Adrenal gland (tissue), 12 donors: ENCODE results near the gene IFNAR1. TPM values are rescaled to one million over a fixed set of nuclear protein-coding genes. Genes with fewer than 3 reads are reported as not detected.
A peak's percentile ranks its signal among the peaks of the same experiment; 100 is the strongest.

Experiments
- DNase-seq, 7 donors: peaks; one replicate each; pipeline ENCODE4 v3.0.0-alpha.2; 2019 to 2020
- H3K27ac ChIP-seq, 5 donors: fragments of 200-600 bp; sonication (generic) in 4 of 5; 1 replicate in 3 of 5; 2 replicates in 2 of 5; pipeline versions ENCODE4 v1.5.1 to v1.8.0; 2016 to 2020; ENCODE audit warnings: mild to moderate bottlenecking in 1 of 5
- H3K27me3 ChIP-seq: fragments of 200-600 bp; 2 replicates; pipeline ENCODE4 v1.8.0; 2021
- H3K36me3 ChIP-seq, 2 donors: fragments of 200-600 bp; replicated peaks in 1 of 2; 1 replicate in 1 of 2; 2 replicates in 1 of 2; pipeline versions ENCODE4 v1.5.1 to v1.8.0; 2018 to 2022
- H3K4me1 ChIP-seq, 2 donors: fragments of 200-600 bp; replicated peaks in 1 of 2; 1 replicate in 1 of 2; 2 replicates in 1 of 2; pipeline versions ENCODE4 v1.5.1 to v1.8.0; 2018 to 2021
- H3K4me3 ChIP-seq, 4 donors: fragments of 200-600 bp; sonication (generic) in 3 of 4; one replicate each; pipeline ENCODE4 v1.5.1; 2016 to 2018
- H3K9me3 ChIP-seq, 3 donors: fragments of 200-600 bp; sonication (generic) in 1 of 3; replicated peaks in 1 of 3; 1 replicate in 2 of 3; 2 replicates in 1 of 3; pipeline versions ENCODE4 v1.5.1 to v1.8.0; 2016 to 2021
- POLR2A ChIP-seq, 2 donors: fragments of 450-650 bp; IDR thresholded peaks; one replicate each; pipeline ENCODE4 v1.6.1; 2017; ENCODE audit warnings: antibody characterized with exemption in 2 of 2, mild to moderate bottlenecking in 2 of 2, moderate library complexity in 1 of 2
- WGBS, 4 donors: extraction: QIAGEN DNeasy Blood & Tissue Kit in 2 of 4; methylation state at CpG; one replicate each; pipeline versions ENCODE4 v1.1.5 to v1.1.7; 2013 to 2017; 5-methylcytosine and 5-hydroxymethylcytosine counted together
- intact Hi-C, 2 donors: fragments of 100-400 bp; cut with DNase I; formaldehyde crosslinking; loops; one replicate each; pipeline versions ENCODE4 v1.14.1 to v1.15.0; 2022 to 2023
- polyA plus RNA-seq, 3 donors: library from polyadenylated mRNA; stranded (reverse); fragments of 200-250 nt in 2 of 3; fragments of 350-450 nt in 1 of 3; fragmentation: Illumina TruSeq in 1 of 3; extraction: RNeasy Lipid Tissue Mini Kit (QIAGEN cat#74804) in 1 of 3; gene quantifications; one replicate each; pipeline ENCODE4 v1.2.3, GENCODE V29; 2013 to 2014
- total RNA-seq, 9 donors: library from RNA; depleted of rRNA in 4 of 9; stranded (reverse); fragments of >200 nt in 4 of 9; fragments of 120-200 nt in 1 of 9; fragmentation: NEBNext Ultra II Directional in 1 of 9; extraction: Animal tissue kit (Norgen Biotek cat#: 25700) in 1 of 9; gene quantifications; one replicate each; pipeline versions ENCODE4 v1.1.0 to v1.2.4, GENCODE V29; 2013 to 2023
- TF ChIP-seq, protein P1 (sequence below), 6 experiments: fragments of 450-650 bp in 4 of 6; fragments of 200-600 bp in 2 of 6; sonication (generic) in 1 of 6; IDR thresholded peaks; 1 replicate in 5 of 6; 2 replicates in 1 of 6; pipeline versions ENCODE4 v1.5.1 to v1.8.0; 2016 to 2021; ENCODE audit warnings: antibody characterized with exemption in 6 of 6, mild to moderate bottlenecking in 2 of 6, moderate library complexity in 1 of 6
- donor health status: healthy with polysubstance abuse.
- donor health status: Bipolar disorder and iron deficiency.
- donor health status: DM: yes; HTN: yes; CAD: no.
- donor health status: DM: no; HTN: no; CAD: no.
- donor health status: DM: no; HTN: no; CAD: no.
- donor health status: DM: yes; HTN: yes; CAD: no.

Gene IFNAR1
- total and polyA plus RNA-seq, 12 donors = 7.3 to 71.2 (median 32.8) TPM

DNA sequence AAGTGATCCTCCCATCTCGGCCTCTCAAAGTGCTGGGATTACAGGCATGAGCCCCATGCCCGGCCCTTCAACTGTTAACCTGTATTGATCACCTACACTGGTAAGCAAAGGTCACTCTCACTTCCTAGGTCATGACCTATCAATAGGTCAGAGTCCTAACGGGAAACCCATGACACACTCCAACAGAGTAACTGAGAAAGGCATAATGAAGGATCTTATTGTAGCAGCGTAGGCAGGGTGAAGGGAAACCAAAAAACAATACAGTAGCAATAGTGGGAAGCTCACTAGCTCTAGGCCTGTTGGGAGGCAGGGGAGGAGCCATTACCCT lies 19.5 kb upstream of the IFNAR1 start:
- intact Hi-C loops = no loop called here
- no peak overlapping the region for H3K4me3 ChIP-seq
- peak in 1 of 7 donors; percentile 41 for DNase-seq
- H3K36me3 ChIP-seq = no peaks in the 10 kb centered on the region
- H3K27ac ChIP-seq = no peak overlapping the region
- peaks cover 14 to 23% of the 10 kb centered on the region in 2 donors for H3K4me1 ChIP-seq
- TF ChIP-seq, protein P1, sequence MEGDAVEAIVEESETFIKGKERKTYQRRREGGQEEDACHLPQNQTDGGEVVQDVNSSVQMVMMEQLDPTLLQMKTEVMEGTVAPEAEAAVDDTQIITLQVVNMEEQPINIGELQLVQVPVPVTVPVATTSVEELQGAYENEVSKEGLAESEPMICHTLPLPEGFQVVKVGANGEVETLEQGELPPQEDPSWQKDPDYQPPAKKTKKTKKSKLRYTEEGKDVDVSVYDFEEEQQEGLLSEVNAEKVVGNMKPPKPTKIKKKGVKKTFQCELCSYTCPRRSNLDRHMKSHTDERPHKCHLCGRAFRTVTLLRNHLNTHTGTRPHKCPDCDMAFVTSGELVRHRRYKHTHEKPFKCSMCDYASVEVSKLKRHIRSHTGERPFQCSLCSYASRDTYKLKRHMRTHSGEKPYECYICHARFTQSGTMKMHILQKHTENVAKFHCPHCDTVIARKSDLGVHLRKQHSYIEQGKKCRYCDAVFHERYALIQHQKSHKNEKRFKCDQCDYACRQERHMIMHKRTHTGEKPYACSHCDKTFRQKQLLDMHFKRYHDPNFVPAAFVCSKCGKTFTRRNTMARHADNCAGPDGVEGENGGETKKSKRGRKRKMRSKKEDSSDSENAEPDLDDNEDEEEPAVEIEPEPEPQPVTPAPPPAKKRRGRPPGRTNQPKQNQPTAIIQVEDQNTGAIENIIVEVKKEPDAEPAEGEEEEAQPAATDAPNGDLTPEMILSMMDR (IDR thresholded peaks at IDR 0.05) = no peak
- TF ChIP-seq POLR2A (IDR thresholded peaks at IDR 0.05) = no peak
- WGBS, 4 donors = 90 to 97% (median 94%) methylated on average over 4 of the region's 4 CpGs
- no peaks in the 10 kb centered on the region for H3K9me3 ChIP-seq
- no peaks in the 10 kb centered on the region for H3K27me3 ChIP-seq

DNA sequence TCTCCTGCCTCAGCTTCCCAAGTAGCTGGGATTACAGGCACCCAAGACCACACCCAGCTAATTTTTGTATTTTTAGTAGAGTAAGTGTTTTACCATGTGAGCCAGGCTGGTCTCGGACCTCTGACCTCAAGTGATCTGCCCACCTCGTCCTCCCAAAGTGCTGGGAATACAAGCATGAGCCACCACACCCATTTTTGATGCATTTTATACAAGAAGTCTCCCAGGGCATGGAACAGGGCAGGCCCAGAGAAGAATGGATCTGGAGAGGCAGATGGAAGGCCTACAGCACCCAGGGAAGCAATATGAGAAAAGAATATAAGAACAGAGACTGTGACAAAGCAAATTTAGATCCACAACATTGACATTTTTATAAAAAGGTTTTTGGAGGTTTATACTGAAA lies 18.8 kb upstream of the IFNAR1 start:
- H3K4me1 ChIP-seq = peaks cover 12 to 17% of the 10 kb centered on the region in 2 donors
- 88 to 96% (median 93%) methylated on average over 2 of the region's 2 CpGs for WGBS, 4 donors
- no peaks in the 10 kb centered on the region for H3K36me3 ChIP-seq
- no peaks in the 10 kb centered on the region for H3K27me3 ChIP-seq
- peak in 1 of 7 donors; percentile 17 for DNase-seq
- H3K4me3 ChIP-seq = no peak overlapping the region
- no peaks in the 10 kb centered on the region for H3K9me3 ChIP-seq
- intact Hi-C loops = no loop called here
- no peak for TF ChIP-seq POLR2A (IDR thresholded peaks at IDR 0.05)
- TF ChIP-seq, protein P1 (IDR thresholded peaks at IDR 0.05) = no peak
- H3K27ac ChIP-seq = no peak overlapping the region

DNA sequence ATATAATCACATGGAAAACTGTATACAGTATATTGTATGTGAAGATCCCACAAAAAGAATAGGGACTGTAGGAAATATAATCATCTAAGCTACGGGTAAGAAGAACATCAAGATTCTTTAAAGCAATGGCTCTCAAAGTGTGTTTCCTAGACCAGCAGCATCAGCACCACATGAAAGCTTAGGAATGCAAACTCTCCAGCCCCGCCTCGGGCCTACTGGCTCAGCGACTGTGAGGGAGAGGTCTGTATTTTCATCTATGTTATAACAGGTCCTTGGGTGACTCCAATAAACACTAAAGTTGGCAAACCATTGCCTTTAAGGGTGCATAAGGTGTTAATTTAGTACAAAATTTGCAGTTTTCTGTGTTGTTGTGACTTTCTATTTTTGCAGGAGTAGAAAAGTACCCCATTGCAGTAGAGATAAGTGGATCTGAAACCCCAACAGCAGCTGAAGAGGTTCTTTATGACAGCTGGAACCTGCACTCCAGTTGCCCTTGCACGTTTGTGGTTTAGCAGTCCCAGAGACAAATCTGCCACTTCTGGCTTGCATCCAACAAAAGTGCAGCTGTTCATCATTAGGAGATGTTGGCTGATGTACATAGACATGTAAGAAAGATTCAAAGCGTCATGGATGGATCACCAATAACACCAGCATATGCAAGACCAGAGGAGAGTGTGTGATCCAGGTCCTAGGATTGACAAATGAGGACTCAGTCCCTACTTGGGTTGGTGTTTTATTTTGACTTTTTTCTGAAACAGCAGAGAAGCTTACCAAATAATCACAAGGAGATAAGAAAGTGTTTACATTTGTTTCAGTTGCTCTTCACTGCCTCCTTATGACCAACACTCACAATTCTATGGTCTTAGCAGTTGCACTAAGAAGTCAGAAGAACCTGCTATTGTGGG lies 15.9 kb upstream of the IFNAR1 start:
- H3K27me3 ChIP-seq = no peaks in the 10 kb centered on the region
- DNase-seq = peak in 1 of 7 donors; percentile 60
- H3K9me3 ChIP-seq = no peaks in the 10 kb centered on the region
- H3K4me3 ChIP-seq = no peak overlapping the region
- no peaks in the 10 kb centered on the region for H3K4me1 ChIP-seq
- 46 to 68% (median 50%) methylated on average over 6 of the region's 6 CpGs for WGBS, 4 donors
- no peaks in the 10 kb centered on the region for H3K36me3 ChIP-seq
- no peak for TF ChIP-seq POLR2A (IDR thresholded peaks at IDR 0.05)
- TF ChIP-seq, protein P1 (IDR thresholded peaks at IDR 0.05) = no peak
- intact Hi-C loops = no loop called here
- H3K27ac ChIP-seq = no peak overlapping the region

DNA sequence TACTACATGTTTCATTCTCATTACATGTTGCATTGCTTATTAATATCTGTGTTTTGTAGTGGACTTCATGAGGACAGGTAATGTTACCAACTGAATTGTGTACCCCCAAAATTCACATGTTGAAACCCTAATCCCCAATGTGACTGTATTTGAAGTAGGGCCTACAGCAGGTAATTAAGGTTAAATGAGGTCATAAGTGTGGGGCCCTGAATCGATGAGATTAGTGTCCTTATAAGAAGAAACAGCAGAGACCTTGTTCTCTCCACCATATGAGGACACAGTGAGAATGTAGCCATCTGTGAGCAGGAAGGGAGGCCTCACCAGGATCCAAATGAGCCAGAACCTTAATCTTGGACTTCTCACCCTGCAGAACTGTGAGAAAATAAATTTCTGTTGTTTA lies 15.0 kb upstream of the IFNAR1 start:
- H3K27me3 ChIP-seq = no peaks in the 10 kb centered on the region
- no peak for DNase-seq
- no peaks in the 10 kb centered on the region for H3K9me3 ChIP-seq
- TF ChIP-seq POLR2A (IDR thresholded peaks at IDR 0.05) = no peak
- intact Hi-C loops = no loop called here
- no peak overlapping the region for H3K27ac ChIP-seq
- no peaks in the 10 kb centered on the region for H3K4me1 ChIP-seq
- no peaks in the 10 kb centered on the region for H3K36me3 ChIP-seq
- H3K4me3 ChIP-seq = no peak overlapping the region
- 85 to 90% (median 88%) methylated on average over 1 of the region's 1 CpG for WGBS, 4 donors

DNA sequence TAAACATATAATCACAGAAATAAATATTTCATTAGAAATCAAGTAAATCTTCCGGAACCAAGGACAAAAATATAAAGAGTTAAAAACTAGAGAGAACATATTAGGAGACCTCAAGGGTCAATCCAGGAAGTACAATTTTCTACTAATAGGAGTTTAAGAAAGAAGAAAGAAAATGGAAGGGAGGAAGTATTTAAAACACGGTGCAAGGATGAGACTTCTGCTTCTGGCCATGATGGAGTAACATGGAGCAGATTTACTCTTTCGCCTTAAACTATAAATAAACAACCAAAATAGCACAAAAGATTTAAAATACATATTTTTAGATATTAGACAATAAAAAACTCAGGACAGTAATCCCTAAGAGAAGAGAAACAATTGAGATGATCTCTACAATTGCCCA lies 12.6 kb upstream of the IFNAR1 start:
- DNase-seq = no peak
- H3K27ac ChIP-seq = no peak overlapping the region
- H3K4me3 ChIP-seq = no peak overlapping the region
- H3K36me3 ChIP-seq = no peaks in the 10 kb centered on the region
- no peaks in the 10 kb centered on the region for H3K9me3 ChIP-seq
- intact Hi-C loops = no loop called here
- no peaks in the 10 kb centered on the region for H3K4me1 ChIP-seq
- TF ChIP-seq, protein P1 (IDR thresholded peaks at IDR 0.05) = no peak
- no peak for TF ChIP-seq POLR2A (IDR thresholded peaks at IDR 0.05)
- WGBS, 4 donors = 80 to 89% (median 85%) methylated on average over 3 of the region's 3 CpGs
- H3K27me3 ChIP-seq = no peaks in the 10 kb centered on the region
